ENCODE results near the gene RAMP3.
"Not testable (repeated sequence)": the region's sequence is repeated elsewhere in the genome, so short reads cannot be mapped to it uniquely, and the experiment has no call there.

Gene RAMP3

GRCh38 chr7:45196374-45196773 is 38.8 kb downstream of the RAMP3 start:
- no peak for TF ChIP-seq ZNF274 (IDR thresholded peaks at IDR 0.05; ENCODE audit: low read depth, low read length)
- no peak overlapping the region for H3K4me3 ChIP-seq (ENCODE audit: low read length)

DNA sequence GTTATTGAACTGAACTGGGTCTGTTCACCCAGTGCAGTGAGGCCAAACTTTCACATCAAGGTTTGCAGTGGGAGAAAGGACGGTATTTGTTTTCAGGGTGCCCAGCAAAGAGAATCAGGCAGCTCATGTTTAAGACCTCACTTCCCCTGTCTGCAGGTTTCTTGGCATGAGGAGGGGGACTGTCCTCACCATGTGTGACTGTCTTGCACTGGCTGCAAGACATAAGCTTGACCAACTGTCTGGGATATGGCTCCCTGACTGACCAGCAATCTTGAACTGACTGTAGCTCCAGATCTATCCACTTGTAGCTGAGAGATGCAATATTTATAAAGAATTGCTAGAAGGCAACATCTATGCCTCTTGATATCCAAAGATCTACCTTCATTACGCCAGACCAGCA is 39.9 kb downstream of the RAMP3 start:
- no peak for TF ChIP-seq ZNF274 (IDR thresholded peaks at IDR 0.05; ENCODE audit: low read depth, low read length)
- no peak overlapping the region for H3K4me3 ChIP-seq (ENCODE audit: low read length)

GRCh38 chr7:45198986-45199385 is 41.4 kb downstream of the RAMP3 start:
- no peak for TF ChIP-seq ZNF274 (IDR thresholded peaks at IDR 0.05; ENCODE audit: low read depth, low read length)
- no peak overlapping the region for H3K4me3 ChIP-seq (ENCODE audit: low read length)

DNA sequence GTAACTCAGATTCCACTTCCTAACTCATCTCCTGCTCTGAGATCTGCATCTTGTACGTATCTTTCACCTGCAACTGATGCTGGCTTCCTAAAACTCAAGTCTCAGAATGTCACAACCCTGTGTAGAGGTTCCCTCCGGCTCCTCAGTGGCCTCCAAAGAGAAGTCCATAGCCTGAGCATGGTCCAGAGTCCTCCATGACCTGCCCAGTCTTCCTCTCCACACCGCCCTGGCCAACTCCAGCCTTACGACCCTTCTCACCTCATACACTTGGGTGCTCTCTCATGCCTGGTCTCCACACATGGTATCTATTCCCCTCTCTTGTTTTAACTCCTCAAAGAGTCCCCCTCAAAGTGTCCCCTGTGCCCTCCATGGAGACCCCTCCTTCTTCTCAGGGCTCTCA is 41.9 kb downstream of the RAMP3 start:
- H3K4me3 ChIP-seq (ENCODE audit: low read length), result no peak overlapping the region
- no peak for TF ChIP-seq ZNF274 (IDR thresholded peaks at IDR 0.05; ENCODE audit: low read depth, low read length)

DNA sequence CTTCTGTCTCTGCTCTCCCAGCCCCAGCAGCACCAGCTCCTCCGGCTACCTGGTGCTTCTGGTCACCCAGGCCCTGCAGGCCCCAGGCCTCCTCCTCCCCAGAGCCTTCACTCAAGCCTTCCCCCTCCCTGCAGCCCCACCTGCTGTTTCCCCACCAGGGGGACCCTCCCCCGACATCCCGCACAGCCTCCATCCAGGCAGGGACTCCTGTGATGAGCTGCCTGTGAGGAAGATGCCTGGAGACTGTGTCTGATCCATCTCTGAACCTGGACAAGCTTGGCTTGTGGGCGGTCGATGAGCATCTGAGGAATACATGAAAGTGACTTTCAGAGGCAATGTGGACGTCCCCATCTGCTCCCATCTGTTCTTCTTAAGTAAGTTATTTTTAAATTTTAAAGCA is 45.0 kb downstream of the RAMP3 start:
- TF ChIP-seq ZNF274 (IDR thresholded peaks at IDR 0.05; ENCODE audit: low read depth, low read length), result no peak
- no peak overlapping the region for H3K4me3 ChIP-seq (ENCODE audit: low read length)

DNA sequence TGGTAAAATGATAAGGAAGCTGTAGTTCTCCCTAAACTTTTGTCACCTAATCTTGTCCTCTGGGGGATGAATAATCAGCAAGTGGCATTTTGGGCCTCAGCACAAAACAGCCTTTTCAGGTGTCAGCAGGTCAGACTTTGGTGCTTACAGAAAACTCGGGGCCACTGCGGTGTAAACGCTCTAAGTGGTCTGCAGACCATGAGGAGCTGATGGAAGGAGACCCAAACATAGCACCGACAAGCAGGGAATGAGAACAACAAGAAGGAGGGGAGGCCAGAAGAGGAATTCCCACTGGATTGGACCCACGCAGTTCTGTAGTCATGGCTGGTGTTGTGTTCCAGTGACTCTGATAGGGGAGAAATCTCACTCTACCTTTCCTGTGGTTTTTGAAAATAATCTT is 45.4 kb downstream of the RAMP3 start:
- no peak overlapping the region for H3K4me3 ChIP-seq (ENCODE audit: low read length)
- no peak for TF ChIP-seq ZNF274 (IDR thresholded peaks at IDR 0.05; ENCODE audit: low read depth, low read length)

DNA sequence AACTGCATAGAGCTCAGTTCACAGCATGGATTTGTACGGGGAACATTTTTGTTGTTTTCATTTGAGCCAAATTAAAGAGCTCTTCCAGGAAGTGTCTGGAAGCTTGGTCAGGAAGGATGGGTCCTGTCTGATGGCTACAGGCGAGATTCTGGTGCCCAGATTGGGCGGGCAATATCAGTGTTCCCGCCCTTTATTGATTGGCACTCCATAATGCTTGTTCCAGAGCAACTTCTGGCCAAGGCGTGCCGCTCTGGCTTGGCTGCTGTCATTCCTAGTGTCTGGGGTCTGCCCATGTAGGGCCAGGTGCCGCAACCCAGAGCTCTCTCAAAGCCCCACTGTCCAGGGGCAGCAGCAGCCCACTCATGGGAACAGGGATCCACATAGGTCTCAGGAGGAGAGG is 45.9 kb downstream of the RAMP3 start:
- no peak for TF ChIP-seq ZNF274 (IDR thresholded peaks at IDR 0.05; ENCODE audit: low read depth, low read length)
- H3K4me3 ChIP-seq (ENCODE audit: low read length), result no peak overlapping the region

DNA sequence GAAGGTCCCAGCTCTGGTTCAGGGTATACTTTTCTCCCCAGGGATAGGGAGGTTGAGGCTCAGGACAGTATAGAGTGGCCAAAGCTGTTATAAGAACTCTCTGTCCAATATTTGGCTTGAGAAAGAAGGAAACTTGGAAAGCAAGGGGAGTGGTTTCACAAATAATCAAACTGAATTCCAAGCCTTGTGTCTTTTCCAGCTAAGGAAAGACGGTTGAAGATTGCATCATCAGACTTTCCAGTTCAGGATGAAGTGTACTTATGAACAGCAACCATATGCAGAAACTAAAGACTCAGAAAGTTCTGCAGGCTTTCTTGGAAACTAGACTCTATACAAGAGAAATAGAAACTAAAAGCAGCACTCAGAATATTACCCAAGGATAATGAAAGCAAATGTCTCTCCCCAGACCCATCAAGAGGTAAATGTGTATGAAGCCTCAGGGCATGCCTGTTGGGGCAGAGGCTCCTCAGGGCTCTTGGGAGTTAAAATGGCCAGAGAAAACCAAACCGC is 46.4 kb downstream of the RAMP3 start:
- no peak overlapping the region for H3K4me3 ChIP-seq (ENCODE audit: low read length)
- no peak for TF ChIP-seq ZNF274 (IDR thresholded peaks at IDR 0.05; ENCODE audit: low read depth, low read length)

GRCh38 chr7:45206266-45206665 is 48.7 kb downstream of the RAMP3 start:
- H3K4me3 ChIP-seq (ENCODE audit: low read length), result not testable (repeated sequence)

DNA sequence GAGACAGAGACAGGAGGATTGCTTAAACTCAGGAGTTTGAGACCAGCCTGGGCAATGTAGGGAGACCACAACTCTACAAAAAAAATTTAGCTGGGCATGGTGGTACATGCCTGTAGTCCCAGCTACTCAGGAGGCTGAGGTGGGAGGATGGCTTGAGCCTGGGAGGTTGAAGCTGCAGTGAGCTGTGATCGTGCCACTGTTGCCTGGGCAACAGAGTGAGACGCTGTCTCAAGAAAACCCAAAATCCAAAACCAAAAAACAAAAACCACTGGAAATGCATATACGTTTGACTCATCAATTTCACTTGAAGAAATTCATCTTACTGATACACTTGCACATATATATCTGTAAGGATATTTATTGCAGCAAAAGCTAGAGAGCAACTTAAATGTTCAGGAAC is 52.3 kb downstream of the RAMP3 start:
- not testable (repeated sequence) for H3K4me3 ChIP-seq (ENCODE audit: low read length)

DNA sequence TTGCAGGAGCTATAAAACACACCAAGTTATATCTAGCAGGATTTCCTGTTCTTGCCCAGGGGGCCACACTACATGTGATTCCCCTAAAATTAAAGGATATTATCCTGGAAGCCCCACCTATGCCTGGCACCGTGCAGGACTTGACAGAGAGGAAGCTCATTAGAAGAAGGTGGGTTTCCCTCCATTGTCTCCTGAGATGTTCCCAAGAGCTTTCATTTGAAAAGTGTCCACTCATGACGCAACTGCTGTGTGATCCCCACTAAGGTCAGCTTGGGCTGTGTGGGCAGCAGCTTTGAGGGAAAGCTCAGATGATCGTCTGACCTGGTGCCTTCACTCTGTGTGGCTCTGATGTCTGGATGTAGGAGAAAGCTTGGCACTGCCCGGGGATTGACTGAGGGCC is 53.5 kb downstream of the RAMP3 start:
- no peak overlapping the region for H3K4me3 ChIP-seq (ENCODE audit: low read length)
- no peak for TF ChIP-seq ZNF274 (IDR thresholded peaks at IDR 0.05; ENCODE audit: low read depth, low read length)

GRCh38 chr7:45211958-45212357 is 54.4 kb downstream of the RAMP3 start:
- TF ChIP-seq ZNF274 (IDR thresholded peaks at IDR 0.05; ENCODE audit: low read depth, low read length), result no peak

GRCh38 chr7:45212606-45213005 is 55.0 kb downstream of the RAMP3 start:
- H3K4me3 ChIP-seq (ENCODE audit: low read length), result no peak overlapping the region
- TF ChIP-seq ZNF274 (IDR thresholded peaks at IDR 0.05; ENCODE audit: low read depth, low read length), result no peak

More at GRCh38 chr7:45211958-45212357, 54.4 kb downstream of the RAMP3 start:
- no peak overlapping the region for H3K4me3 ChIP-seq (ENCODE audit: low read length)

- TF ChIP-seq ZNF274 (IDR thresholded peaks at IDR 0.05; ENCODE audit: low read depth, low read length), result no peak
- H3K4me3 ChIP-seq (ENCODE audit: low read length), result no peak overlapping the region
Observed at GRCh38 chr7:45215601-45216062, 58.0 kb downstream of the RAMP3 start.

- no peak for TF ChIP-seq ZNF274 (IDR thresholded peaks at IDR 0.05; ENCODE audit: low read depth, low read length)
- H3K4me3 ChIP-seq (ENCODE audit: low read length), result no peak overlapping the region
Observed at GRCh38 chr7:45216181-45216580, 58.6 kb downstream of the RAMP3 start.

GRCh38 chr7:45216622-45217165 is 59.1 kb downstream of the RAMP3 start:
- TF ChIP-seq ZNF274 (IDR thresholded peaks at IDR 0.05; ENCODE audit: low read depth, low read length), result no peak
- no peak overlapping the region for H3K4me3 ChIP-seq (ENCODE audit: low read length)

Data from GM08714 (cell line).